ENCODE results near the gene EGFR.

EGFR gene

GRCh38 chr7:55077561-55078410, 59.0 kb downstream of the EGFR start:
- ATAC-seq = no peak

GRCh38 chr7:55078465-55079372, 59.9 kb downstream of the EGFR start:
- ATAC-seq = no peak
- TF ChIP-seq TSHZ2 (CRISPR knock-in tag; IDR thresholded peaks at IDR 0.05) (no peak), CSDC2 (CRISPR knock-in tag; IDR thresholded peaks at IDR 0.05) (no peak)

More at GRCh38 chr7:55077561-55078410, 59.0 kb downstream of the EGFR start:
- TF ChIP-seq TOX (CRISPR knock-in tag; IDR thresholded peaks at IDR 0.05; ENCODE audit: borderline replicate concordance) (no peak), ARNTL (CRISPR knock-in tag; IDR thresholded peaks at IDR 0.05; ENCODE audit: borderline replicate concordance, low read depth) (no peak), CSDC2 (CRISPR knock-in tag; IDR thresholded peaks at IDR 0.05) (no peak), ZNF70 (CRISPR knock-in tag; IDR thresholded peaks at IDR 0.05) (no peak)

- no peak for TF ChIP-seq TSHZ2 (CRISPR knock-in tag; IDR thresholded peaks at IDR 0.05)
- TF ChIP-seq ZFP3 (CRISPR knock-in tag; IDR thresholded peaks at IDR 0.05) = no peak
- TF ChIP-seq CREB5 (CRISPR knock-in tag; IDR thresholded peaks at IDR 0.05; ENCODE audit: low read depth) = no peak
- TF ChIP-seq ZNF8 (CRISPR knock-in tag; IDR thresholded peaks at IDR 0.05) = peak; percentile 90
- no peak for TF ChIP-seq PPARA (CRISPR knock-in tag; IDR thresholded peaks at IDR 0.05; ENCODE audit: borderline replicate concordance)
- peak; percentile 13 for ATAC-seq
Observed at GRCh38 chr7:55080000-55080623, 61.3 kb downstream of the EGFR start.

GRCh38 chr7:55081068-55081467, 62.3 kb downstream of the EGFR start:
- peak; percentile 78 for ATAC-seq
- TF ChIP-seq OSR1 (CRISPR knock-in tag; IDR thresholded peaks at IDR 0.05) (no peak), RARB (CRISPR knock-in tag; IDR thresholded peaks at IDR 0.05) (no peak), PATZ1 (CRISPR knock-in tag; IDR thresholded peaks at IDR 0.05; ENCODE audit: borderline replicate concordance) (no peak), TSHZ2 (CRISPR knock-in tag; IDR thresholded peaks at IDR 0.05) (no peak), ZFP3 (CRISPR knock-in tag; IDR thresholded peaks at IDR 0.05) (no peak), SNAI2 (CRISPR knock-in tag; IDR thresholded peaks at IDR 0.05) (no peak), CSDC2 (CRISPR knock-in tag; IDR thresholded peaks at IDR 0.05) (no peak), TCF4 (CRISPR knock-in tag; IDR thresholded peaks at IDR 0.05; ENCODE audit: borderline replicate concordance) (no peak), ESRRG (CRISPR knock-in tag; IDR thresholded peaks at IDR 0.05) (no peak), ZNF70 (CRISPR knock-in tag; IDR thresholded peaks at IDR 0.05) (no peak), ZNF8 (CRISPR knock-in tag; IDR thresholded peaks at IDR 0.05) (no peak), CSRNP3 (CRISPR knock-in tag; IDR thresholded peaks at IDR 0.05) (no peak), ZNF565 (CRISPR knock-in tag; conservative IDR thresholded peaks at IDR 0.05; ENCODE audit: low read depth) (no peak)

Data from SK-N-SH treated with all-trans-retinoic acid at 6 μM for 48 hours (cell line).